CD4-positive, alpha-beta T cell (primary cell): Measurements from ENCODE around the gene FAM107B. TPM values are rescaled to one million over a fixed set of nuclear protein-coding genes. Genes with fewer than 3 reads are reported as not detected.

ENCODE experiments used
- ATAC-seq: fragments of 200-7000 bp; cut with Tn5 transposase; one replicate; pipeline ENCODE4 v1.10.0; 2022; ENCODE audit warnings: mild to moderate bottlenecking; ENCODE audit not compliant: poor library complexity
- CTCF ChIA-PET: fragments of 350-600 bp; sonication (Branson Sonifier 250); formaldehyde crosslinking; loops from one replicate; lab custom pipeline; 2021; ENCODE audit warnings: antibody characterized with exemption, inconsistent platforms; lab: Charles Lee
- POLR2A ChIA-PET: fragments of 350-600 bp; sonication (Branson Sonifier 250); formaldehyde crosslinking; loops from one replicate; lab custom pipeline; 2021; ENCODE audit warnings: antibody characterized with exemption, inconsistent platforms; lab: Charles Lee
- DNase-seq, 14 experiments: peaks; one replicate each; pipeline ENCODE4 v3.0.0-alpha.2; 2013 to 2020; ENCODE audit warnings: mixed read lengths in 2 of 14
- H3K27ac ChIP-seq, 2 donors: one replicate each; pipeline versions ENCODE4 v1.5.1 to v1.7.0; 2013; ENCODE audit warnings: low read length in 2 of 2, low read depth in 1 of 2, mild to moderate bottlenecking in 1 of 2
- H3K27me3 ChIP-seq, 2 experiments: 1 replicate in 1 of 2; 2 replicates in 1 of 2; pipeline versions ENCODE4 v1.6.1 to v1.7.0; 2013; ENCODE audit warnings: low read length in 2 of 2, control low read depth in 1 of 2, mild to moderate bottlenecking in 1 of 2, moderate library complexity in 1 of 2; ENCODE audit not compliant: insufficient read depth in 2 of 2, control insufficient read depth in 1 of 2
- H3K36me3 ChIP-seq: one replicate; pipeline ENCODE4 v1.6.1; 2013; ENCODE audit warnings: low read length, control low read depth; ENCODE audit not compliant: insufficient read depth
- H3K4me1 ChIP-seq: one replicate; pipeline ENCODE4 v1.6.1; 2013; ENCODE audit warnings: low read length, control low read depth; ENCODE audit not compliant: insufficient read depth
- H3K4me3 ChIP-seq: one replicate; pipeline ENCODE4 v1.5.1; 2013; ENCODE audit warnings: mild to moderate bottlenecking, low read length, moderate library complexity
- H3K9me3 ChIP-seq, 2 experiments: 1 replicate in 1 of 2; 2 replicates in 1 of 2; pipeline versions ENCODE4 v1.6.1 to v1.7.0; 2013; ENCODE audit warnings: low read length in 2 of 2, mild to moderate bottlenecking in 2 of 2, control low read depth in 1 of 2, moderate library complexity in 1 of 2; ENCODE audit not compliant: control insufficient read depth in 1 of 2, insufficient read depth in 1 of 2
- H3K27ac Mint-ChIP-seq: one replicate; pipeline ENCODE4 v1.8.0; 2020; ENCODE audit warnings: mixed read lengths
- H3K27me3 Mint-ChIP-seq: one replicate; pipeline ENCODE4 v1.8.0; 2021; ENCODE audit warnings: mixed read lengths
- H3K36me3 Mint-ChIP-seq: one replicate; pipeline ENCODE4 v1.8.0; 2021; ENCODE audit warnings: low read depth, mixed read lengths
- H3K4me1 Mint-ChIP-seq: one replicate; pipeline ENCODE4 v1.8.0; 2021; ENCODE audit warnings: low read depth, mixed read lengths
- H3K4me3 Mint-ChIP-seq: one replicate; pipeline ENCODE4 v1.8.0; 2020; ENCODE audit warnings: mild to moderate bottlenecking, mixed read lengths
- H3K9me3 Mint-ChIP-seq: one replicate; pipeline ENCODE4 v1.8.0; 2020; ENCODE audit warnings: mixed read lengths
- CTCF ChIP-seq: fragments of 200-600 bp; IDR thresholded peaks from one replicate; pipeline ENCODE4 v1.8.0; 2022; ENCODE audit warnings: antibody characterized with exemption, mild to moderate bottlenecking
- intact Hi-C, 2 experiments: fragments of 100-400 bp; cut with DNase I in 1 of 2; cut with micrococcal nuclease in 1 of 2; formaldehyde crosslinking; loops; one replicate each; pipeline versions ENCODE4 v1.15.1 to v1.9.0; 2023 to 2025; cut with DNase I, micrococcal nuclease
- total RNA-seq, 174 experiments: library from RNA in 2 of 174; stranded (reverse) in 2 of 174; gene quantifications; one replicate each; pipeline ENCODE4 v1.2.3 and lab custom pipeline; 2021 to 2026

FAM107B gene
- total RNA-seq, 2 experiments from 2014 or later, result 261 to 262 TPM

- no peaks in the 10 kb centered on the region for H3K9me3 Mint-ChIP-seq
- Histone ChIP-seq H3K27me3 (no peaks in the 10 kb centered on the region), H3K27ac (no peak overlapping the region), H3K36me3 (no peaks in the 10 kb centered on the region), H3K4me3 (no peak overlapping the region), H3K9me3 (no peaks in the 10 kb centered on the region), H3K4me1 (peaks cover 16% of the 10 kb centered on the region)
- H3K27me3 Mint-ChIP-seq, result no peaks in the 10 kb centered on the region
- no peaks in the 10 kb centered on the region for H3K36me3 Mint-ChIP-seq
- POLR2A ChIA-PET, result no interaction called here
- intact Hi-C loops, result no loop called here
- H3K4me3 Mint-ChIP-seq, result no peak overlapping the region
- ATAC-seq (no peak), DNase-seq (no peak)
- CTCF ChIA-PET, result interaction anchor here (0.6 to 1.2 kb wide), 2 partner anchors 12 to 754 kb away, joined by 3 read pairs; no protein-coding TSS in a partner anchor
- peaks cover 24% of the 10 kb centered on the region for H3K4me1 Mint-ChIP-seq
- no peak overlapping the region for H3K27ac Mint-ChIP-seq
- TF ChIP-seq CTCF, result no peak
Observed at GRCh38 chr10:14728346-14728745, 46.4 kb downstream of the FAM107B start.

GRCh38 chr10:14727924-14728323 is 46.8 kb downstream of the FAM107B start:
- no peak for ATAC-seq
- TF ChIP-seq CTCF, result no peak
- Histone ChIP-seq H3K27ac (no peak overlapping the region), H3K9me3 (no peaks in the 10 kb centered on the region), H3K27me3 (no peaks in the 10 kb centered on the region), H3K4me1 (peaks cover 20% of the 10 kb centered on the region), H3K36me3 (no peaks in the 10 kb centered on the region), H3K4me3 (no peak overlapping the region)
- Mint-ChIP-seq H3K4me1 (peaks cover 28% of the 10 kb centered on the region), H3K27me3 (no peaks in the 10 kb centered on the region), H3K9me3 (no peaks in the 10 kb centered on the region), H3K27ac (no peak overlapping the region), H3K4me3 (no peak overlapping the region), H3K36me3 (no peaks in the 10 kb centered on the region)
- intact Hi-C loops, result no loop called here
- no peak for DNase-seq
- POLR2A ChIA-PET, result no interaction called here
- CTCF ChIA-PET, result interaction anchor here (0.6 kb wide), 2 partner anchors 754 to 965 kb away, joined by 3 read pairs; no protein-coding TSS in a partner anchor

- Mint-ChIP-seq H3K4me3 (no peak overlapping the region), H3K4me1 (peaks cover 33% of the 10 kb centered on the region), H3K27me3 (no peaks in the 10 kb centered on the region), H3K27ac (no peak overlapping the region), H3K36me3 (no peaks in the 10 kb centered on the region), H3K9me3 (no peaks in the 10 kb centered on the region)
- ATAC-seq, result no peak
- no peaks in the 10 kb centered on the region for H3K36me3 ChIP-seq
- H3K4me1 ChIP-seq, result peaks cover 22% of the 10 kb centered on the region
- no peak overlapping the region for H3K4me3 ChIP-seq
- no peak overlapping the region for H3K27ac ChIP-seq
- H3K9me3 ChIP-seq, result no peaks in the 10 kb centered on the region
- no peak for DNase-seq
- H3K27me3 ChIP-seq, result no peaks in the 10 kb centered on the region
- intact Hi-C loops, result no loop called here
- POLR2A ChIA-PET, result no interaction called here
- no peak for TF ChIP-seq CTCF
- CTCF ChIA-PET, result interaction anchor here (0.6 kb wide), 2 partner anchors 230 to 964 kb away, joined by 3 to 5 read pairs; no protein-coding TSS in a partner anchor
Observed at GRCh38 chr10:14727465-14727864, 47.2 kb downstream of the FAM107B start.
